Measurements from ENCODE around the gene SLC11A2.

Gene SLC11A2

DNA sequence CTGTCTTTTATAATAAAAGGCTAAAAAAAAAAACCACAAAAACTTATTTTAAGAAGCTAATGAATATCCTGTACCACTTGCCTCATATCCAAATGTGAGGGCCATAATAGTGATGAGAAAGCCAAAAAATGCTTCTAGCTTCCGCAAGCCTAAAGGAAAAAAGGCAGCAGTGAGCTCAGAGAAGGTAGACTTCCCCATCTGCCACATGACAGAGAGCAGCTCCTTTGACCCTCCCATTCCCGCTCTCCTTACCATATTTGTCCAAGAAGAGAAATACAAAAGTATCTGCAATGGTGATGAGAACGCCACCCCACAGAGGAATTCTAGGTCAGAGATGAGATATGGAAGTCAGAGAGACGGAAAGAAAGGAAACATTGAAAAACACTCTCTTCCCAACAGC, 27.1 kb downstream of the SLC11A2 start:
- Histone ChIP-seq H3K9me3 (no peaks in the 10 kb centered on the region), H3K36me3 (peaks cover 43% of the 10 kb centered on the region), H3K4me1 (no peaks in the 10 kb centered on the region), H3K4me3 (ENCODE audit: low read depth, low read length) (no peak overlapping the region), H3K27me3 (no peaks in the 10 kb centered on the region)
- TF ChIP-seq, protein P1, sequence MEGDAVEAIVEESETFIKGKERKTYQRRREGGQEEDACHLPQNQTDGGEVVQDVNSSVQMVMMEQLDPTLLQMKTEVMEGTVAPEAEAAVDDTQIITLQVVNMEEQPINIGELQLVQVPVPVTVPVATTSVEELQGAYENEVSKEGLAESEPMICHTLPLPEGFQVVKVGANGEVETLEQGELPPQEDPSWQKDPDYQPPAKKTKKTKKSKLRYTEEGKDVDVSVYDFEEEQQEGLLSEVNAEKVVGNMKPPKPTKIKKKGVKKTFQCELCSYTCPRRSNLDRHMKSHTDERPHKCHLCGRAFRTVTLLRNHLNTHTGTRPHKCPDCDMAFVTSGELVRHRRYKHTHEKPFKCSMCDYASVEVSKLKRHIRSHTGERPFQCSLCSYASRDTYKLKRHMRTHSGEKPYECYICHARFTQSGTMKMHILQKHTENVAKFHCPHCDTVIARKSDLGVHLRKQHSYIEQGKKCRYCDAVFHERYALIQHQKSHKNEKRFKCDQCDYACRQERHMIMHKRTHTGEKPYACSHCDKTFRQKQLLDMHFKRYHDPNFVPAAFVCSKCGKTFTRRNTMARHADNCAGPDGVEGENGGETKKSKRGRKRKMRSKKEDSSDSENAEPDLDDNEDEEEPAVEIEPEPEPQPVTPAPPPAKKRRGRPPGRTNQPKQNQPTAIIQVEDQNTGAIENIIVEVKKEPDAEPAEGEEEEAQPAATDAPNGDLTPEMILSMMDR (IDR thresholded peaks at IDR 0.05; ENCODE audit: low read depth, low read length): no peak
- DNase-seq: no peak

DNA sequence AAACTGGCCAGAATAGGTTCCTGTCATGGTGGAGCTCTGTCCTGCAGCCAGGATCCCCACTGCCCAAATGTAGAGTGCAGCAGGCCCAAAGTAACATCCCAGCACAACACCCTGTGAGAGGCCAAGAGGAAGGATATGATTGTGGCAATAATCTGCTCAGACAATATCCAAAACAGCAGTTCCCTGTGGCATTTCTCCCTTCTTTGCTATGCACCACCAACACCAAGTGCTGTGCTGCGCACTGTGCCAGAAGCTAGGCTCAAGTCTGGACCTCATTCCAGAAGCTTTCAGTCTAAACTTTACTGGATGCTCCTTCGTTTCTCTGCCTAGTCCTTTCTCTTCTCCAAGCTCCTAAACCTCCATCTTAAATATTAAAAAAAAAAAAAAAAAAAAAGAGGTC, 33.4 kb downstream of the SLC11A2 start:
- Histone ChIP-seq H3K4me3 (ENCODE audit: low read depth, low read length) (no peak overlapping the region), H3K36me3 (peaks cover 60% of the 10 kb centered on the region)

DNA sequence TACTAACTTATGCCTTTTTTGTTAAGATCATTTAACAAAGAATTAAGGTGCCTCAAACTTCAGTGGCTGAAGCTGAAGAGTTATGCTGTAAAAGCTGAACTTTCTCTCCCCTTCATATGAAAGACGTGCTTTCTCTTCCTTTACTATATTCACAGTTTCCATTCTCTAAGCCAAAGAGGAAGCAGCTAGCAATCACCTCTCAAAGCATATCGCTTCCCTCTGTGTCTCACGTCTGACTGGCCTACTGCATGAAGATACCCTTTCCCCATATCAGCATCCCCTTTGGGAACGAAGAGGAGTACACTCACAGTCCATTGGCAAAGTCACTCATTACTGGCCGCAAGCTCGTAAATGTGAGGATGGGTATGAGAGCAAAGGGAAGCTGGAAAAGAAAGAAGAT, 34.9 kb downstream of the SLC11A2 start:
- H3K4me1 ChIP-seq: peaks cover 4% of the 10 kb centered on the region
- H3K36me3 ChIP-seq: peaks cover 56% of the 10 kb centered on the region
- H3K27me3 ChIP-seq: no peaks in the 10 kb centered on the region
- no peak for DNase-seq
- H3K9me3 ChIP-seq: no peaks in the 10 kb centered on the region
- TF ChIP-seq, protein P1 (IDR thresholded peaks at IDR 0.05; ENCODE audit: low read depth, low read length): no peak
- H3K4me3 ChIP-seq (ENCODE audit: low read depth, low read length): no peak overlapping the region

More for the DNA sequence above, 33.4 kb downstream of the SLC11A2 start:
- H3K9me3 ChIP-seq: no peaks in the 10 kb centered on the region
- DNase-seq: no peak
- no peaks in the 10 kb centered on the region for H3K4me1 ChIP-seq
- no peaks in the 10 kb centered on the region for H3K27me3 ChIP-seq
- TF ChIP-seq, protein P1 (IDR thresholded peaks at IDR 0.05; ENCODE audit: low read depth, low read length): no peak

DNA sequence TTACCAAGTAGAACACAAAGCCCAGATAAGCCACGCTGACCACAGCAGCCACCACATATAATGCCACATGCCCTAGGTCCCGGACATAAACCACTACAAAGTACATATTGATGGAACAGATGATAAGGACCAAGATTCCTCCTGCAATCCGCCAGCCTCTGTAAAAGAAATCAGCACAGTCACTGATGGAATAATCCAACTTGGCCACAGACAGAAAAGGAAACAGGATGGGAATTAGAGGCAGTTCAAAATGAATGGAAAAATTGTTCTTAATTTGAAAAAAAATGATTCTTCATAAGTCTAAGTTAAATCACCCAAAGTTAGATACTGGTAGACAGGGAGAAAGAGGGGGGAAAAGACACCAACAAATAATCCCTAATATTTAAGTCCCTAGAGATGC, 35.4 kb downstream of the SLC11A2 start:
- Histone ChIP-seq H3K36me3 (peaks cover 54% of the 10 kb centered on the region), H3K9me3 (no peaks in the 10 kb centered on the region), H3K4me3 (ENCODE audit: low read depth, low read length) (no peak overlapping the region), H3K27me3 (no peaks in the 10 kb centered on the region), H3K4me1 (peaks cover 4% of the 10 kb centered on the region)
- TF ChIP-seq, protein P1 (IDR thresholded peaks at IDR 0.05; ENCODE audit: low read depth, low read length): no peak
- no peak for DNase-seq

DNA sequence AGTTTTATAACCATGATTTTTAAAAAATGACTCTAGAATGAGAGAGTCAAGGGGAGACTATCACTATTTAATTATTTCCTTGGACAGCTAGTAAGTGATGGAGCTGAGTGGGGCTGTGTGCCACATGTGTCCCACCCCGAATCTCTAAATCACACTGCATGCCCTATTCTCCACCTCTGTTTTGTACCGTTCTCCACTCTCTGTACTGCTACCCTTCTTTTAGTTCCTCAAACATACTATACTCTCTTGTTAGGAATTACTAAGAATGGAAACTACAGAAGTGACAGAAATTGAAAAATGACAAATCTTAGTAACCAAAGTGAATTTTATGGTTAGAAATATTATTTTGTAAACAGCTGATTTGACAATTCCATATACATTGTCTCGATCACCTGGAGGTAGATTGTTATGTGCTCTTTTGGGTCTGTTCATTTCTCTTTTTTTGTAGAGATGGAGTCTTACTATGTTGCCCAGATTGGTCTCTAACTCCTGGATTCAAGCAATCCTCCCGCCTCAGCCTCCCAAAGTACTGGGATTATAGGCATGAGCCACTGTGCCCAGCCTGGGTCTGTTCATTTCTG, 35.9 kb downstream of the SLC11A2 start:
- Histone ChIP-seq H3K4me3 (ENCODE audit: low read depth, low read length) (no peak overlapping the region), H3K36me3 (peaks cover 49% of the 10 kb centered on the region), H3K9me3 (no peaks in the 10 kb centered on the region), H3K27me3 (no peaks in the 10 kb centered on the region), H3K4me1 (peaks cover 4% of the 10 kb centered on the region)
- no peak for DNase-seq
- TF ChIP-seq, protein P1 (IDR thresholded peaks at IDR 0.05; ENCODE audit: low read depth, low read length): no peak

DNA sequence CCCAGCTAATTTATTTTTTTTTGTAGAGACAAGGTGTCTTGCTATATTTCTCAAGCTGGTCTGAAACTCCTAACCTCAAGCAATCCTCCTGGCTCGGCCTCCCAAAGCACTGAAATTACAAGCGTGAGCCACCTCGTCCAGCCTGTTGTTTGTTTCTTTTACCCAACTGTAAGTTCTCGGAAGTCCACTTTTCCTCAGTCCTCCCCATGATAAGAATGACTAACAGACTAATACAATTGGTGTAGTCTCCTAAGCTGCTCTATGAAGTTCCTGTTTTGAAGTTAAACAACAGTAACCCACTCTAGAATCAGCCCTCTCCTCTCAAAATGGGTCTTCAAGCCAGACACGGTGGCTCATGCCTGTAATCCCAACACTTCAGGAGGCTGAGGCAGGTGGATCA, 37.3 kb downstream of the SLC11A2 start:
- Histone ChIP-seq H3K4me3 (ENCODE audit: low read depth, low read length) (no peak overlapping the region), H3K27me3 (no peaks in the 10 kb centered on the region), H3K4me1 (peaks cover 4% of the 10 kb centered on the region), H3K36me3 (peaks cover 39% of the 10 kb centered on the region), H3K9me3 (no peaks in the 10 kb centered on the region)
- TF ChIP-seq, protein P1 (IDR thresholded peaks at IDR 0.05; ENCODE audit: low read depth, low read length): no peak
- no peak for DNase-seq

Data from BE2C (cell line).